Sigmoid colon (tissue), 3 donors: ENCODE measurements around the gene FABP3.

Experiments
- CTCF ChIP-seq, 4 experiments: fragments of 450-650 bp in 3 of 4; fragments of 200-600 bp in 1 of 4; IDR thresholded peaks; one replicate each; pipeline ENCODE4 v1.5.1; 2016 to 2019; ENCODE audit warnings: antibody characterized with exemption in 4 of 4, mild to moderate bottlenecking in 3 of 4, moderate library complexity in 2 of 4
- POLR2A ChIP-seq, 2 donors: fragments of 450-650 bp; IDR thresholded peaks; one replicate each; pipeline ENCODE4 v1.6.1; 2016; ENCODE audit warnings: antibody characterized with exemption in 2 of 2, mild to moderate bottlenecking in 2 of 2, moderate library complexity in 2 of 2

DNA sequence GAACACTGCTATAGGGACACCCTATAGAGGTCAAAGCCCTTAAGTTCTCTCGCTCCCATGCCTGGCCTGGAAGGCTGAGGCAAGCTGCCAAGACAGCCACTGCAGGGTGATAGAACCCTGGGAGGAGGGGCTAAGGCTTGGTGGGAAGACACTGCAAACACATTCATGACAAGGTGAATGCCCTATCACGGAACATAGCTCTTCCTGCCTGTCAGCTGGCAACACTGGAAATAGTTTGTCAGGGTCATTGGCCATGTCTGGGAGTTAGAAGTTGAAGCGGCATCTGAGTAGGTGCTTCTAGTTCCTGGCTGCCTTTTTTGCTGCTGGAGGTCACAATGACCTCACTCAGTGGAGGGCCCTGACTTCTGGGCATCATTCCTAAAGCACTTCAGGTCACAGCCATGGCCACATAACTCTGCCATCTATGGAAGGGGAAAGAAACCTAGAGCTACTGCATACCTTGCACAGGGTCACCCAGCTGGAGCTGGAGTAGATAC is 4.2 kb downstream of the FABP3 start:
- no peak for TF ChIP-seq POLR2A (IDR thresholded peaks at IDR 0.05)
- no peak for TF ChIP-seq CTCF (IDR thresholded peaks at IDR 0.05)
